Mononuclear cell (primary cell): ENCODE results near the gene SUSD3. TPM values are rescaled to one million over a fixed set of nuclear protein-coding genes. Genes with fewer than 3 reads are reported as not detected.

ENCODE experiments used
- H3K27me3 ChIP-seq: 2 replicates; pipeline ENCODE4 v1.6.0; 2011; ENCODE audit warnings: low read length, control low read depth; ENCODE audit not compliant: insufficient read depth
- H3K4me1 ChIP-seq: 2 replicates; pipeline ENCODE4 v1.5.1; 2011; ENCODE audit warnings: mild to moderate bottlenecking, low read length, control low read depth; ENCODE audit not compliant: insufficient read depth
- H3K4me3 ChIP-seq: 2 replicates; pipeline ENCODE4 v1.5.1; 2011; ENCODE audit warnings: mild to moderate bottlenecking, low read length, moderate library complexity
- H3K9me3 ChIP-seq: 2 replicates; pipeline ENCODE4 v1.5.1; 2011; ENCODE audit warnings: low read depth, mild to moderate bottlenecking, control low read depth, low read length
- total RNA-seq: library from RNA; depleted of rRNA; stranded (reverse); fragments of >200 nt; gene quantifications from one replicate; pipeline ENCODE4 v1.2.3, GENCODE V29; 2012

The SUSD3 gene
- total RNA-seq, 1 donor: 11.0 TPM

DNA sequence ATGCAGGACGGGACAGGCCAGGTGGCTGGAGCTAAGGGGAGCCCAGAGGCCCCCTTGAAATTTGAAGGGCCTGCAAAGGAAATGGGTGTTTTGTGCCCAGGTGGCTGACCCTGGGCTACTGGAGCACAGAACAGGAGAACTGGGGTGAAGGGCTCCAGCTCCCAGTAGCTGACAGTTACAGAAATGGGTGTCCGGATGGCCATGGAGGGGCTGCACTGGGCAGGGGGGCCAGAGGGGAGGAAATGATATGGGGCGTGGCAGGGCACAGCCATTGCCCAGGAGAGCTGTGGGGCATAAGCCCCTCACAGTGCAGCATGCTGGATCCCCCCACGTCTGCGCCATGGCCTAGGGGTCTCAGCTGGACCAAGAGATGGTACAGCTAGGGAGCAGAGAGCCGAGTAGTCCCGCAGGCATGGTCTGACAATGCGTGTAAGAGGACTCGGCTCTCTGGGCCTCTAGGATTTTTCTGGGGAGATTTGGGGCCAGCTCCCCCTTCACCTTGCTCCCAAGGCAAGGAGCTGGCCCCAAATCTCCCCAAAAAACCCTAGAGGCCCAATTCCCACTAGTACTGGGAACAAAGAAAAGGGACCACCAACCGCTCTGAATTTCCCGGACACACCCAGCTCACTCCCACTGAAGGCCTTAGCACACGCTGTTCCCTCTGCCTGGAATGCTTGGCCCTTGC, 29.6 kb downstream of the SUSD3 start:
- no peak overlapping the region for H3K4me3 ChIP-seq
- H3K4me1 ChIP-seq: peaks cover 23% of the 10 kb centered on the region
- H3K27me3 ChIP-seq: no peaks in the 10 kb centered on the region
- no peaks in the 10 kb centered on the region for H3K9me3 ChIP-seq

DNA sequence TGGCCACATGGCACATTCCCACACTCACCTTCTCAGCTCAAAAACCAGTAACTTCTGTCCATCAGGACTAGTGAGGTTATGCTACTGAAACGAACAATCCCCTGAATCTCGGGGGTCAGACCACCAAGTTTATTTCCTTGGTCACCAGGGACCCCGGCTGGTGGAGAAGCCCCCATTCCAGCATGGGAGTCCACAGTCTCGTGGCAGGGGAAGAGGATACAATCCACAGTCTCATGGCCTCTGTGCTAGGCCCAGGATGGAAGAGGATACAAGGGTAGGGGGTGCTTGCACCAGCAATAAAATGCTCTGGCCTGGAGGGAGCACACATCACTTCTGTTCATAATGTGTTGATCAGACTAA, 30.1 kb downstream of the SUSD3 start:
- no peaks in the 10 kb centered on the region for H3K9me3 ChIP-seq
- peaks cover 23% of the 10 kb centered on the region for H3K4me1 ChIP-seq
- no peaks in the 10 kb centered on the region for H3K27me3 ChIP-seq
- H3K4me3 ChIP-seq: no peak overlapping the region

DNA sequence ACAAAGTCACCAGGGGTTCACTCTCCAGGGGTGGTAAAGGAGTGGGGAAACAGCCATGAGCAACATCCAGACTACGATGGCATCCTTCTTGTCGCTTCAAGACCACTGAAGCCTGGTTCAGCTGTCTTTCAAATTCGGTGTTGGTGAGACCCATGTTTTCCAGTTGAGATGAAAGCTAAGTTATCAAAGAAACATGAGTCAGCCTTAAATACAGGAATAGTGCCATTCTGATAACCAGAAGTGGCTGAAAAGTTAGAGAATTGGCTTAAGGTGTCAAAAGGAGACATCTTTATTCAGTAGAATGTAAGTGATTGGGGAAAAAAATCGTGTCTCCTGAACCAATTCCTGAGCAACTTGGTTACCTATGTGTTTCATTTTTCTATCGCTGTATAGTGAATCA, 30.5 kb downstream of the SUSD3 start:
- no peaks in the 10 kb centered on the region for H3K9me3 ChIP-seq
- peaks cover 23% of the 10 kb centered on the region for H3K4me1 ChIP-seq
- no peaks in the 10 kb centered on the region for H3K27me3 ChIP-seq
- H3K4me3 ChIP-seq: no peak overlapping the region

DNA sequence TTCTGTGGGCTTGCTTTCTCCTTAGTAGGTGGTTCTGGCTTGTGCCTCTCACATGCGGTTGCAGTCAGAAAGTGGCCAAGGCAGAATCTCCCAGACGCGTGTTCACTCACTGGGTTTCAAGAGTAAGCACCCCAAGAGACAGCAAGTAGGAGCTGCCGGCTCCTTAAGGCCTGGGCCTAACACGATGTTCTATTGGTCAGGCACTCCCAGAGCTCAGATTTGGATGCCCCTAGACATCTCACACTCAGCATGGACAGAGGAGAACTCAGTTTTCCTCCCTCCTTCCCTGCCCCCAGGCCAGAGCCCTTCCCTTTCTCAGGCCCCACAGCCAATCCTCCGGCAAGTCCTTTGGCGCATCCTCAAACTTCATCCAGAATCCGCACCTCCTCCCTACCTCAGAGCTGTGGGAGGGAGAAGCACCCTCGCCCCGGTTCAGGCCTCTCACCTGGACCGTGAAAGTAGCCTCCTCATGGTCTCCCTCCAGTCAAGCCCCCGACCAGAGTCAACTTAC, 31.0 kb downstream of the SUSD3 start:
- Histone ChIP-seq H3K27me3 (no peaks in the 10 kb centered on the region), H3K9me3 (no peaks in the 10 kb centered on the region), H3K4me1 (peaks cover 25% of the 10 kb centered on the region), H3K4me3 (no peak overlapping the region)

DNA sequence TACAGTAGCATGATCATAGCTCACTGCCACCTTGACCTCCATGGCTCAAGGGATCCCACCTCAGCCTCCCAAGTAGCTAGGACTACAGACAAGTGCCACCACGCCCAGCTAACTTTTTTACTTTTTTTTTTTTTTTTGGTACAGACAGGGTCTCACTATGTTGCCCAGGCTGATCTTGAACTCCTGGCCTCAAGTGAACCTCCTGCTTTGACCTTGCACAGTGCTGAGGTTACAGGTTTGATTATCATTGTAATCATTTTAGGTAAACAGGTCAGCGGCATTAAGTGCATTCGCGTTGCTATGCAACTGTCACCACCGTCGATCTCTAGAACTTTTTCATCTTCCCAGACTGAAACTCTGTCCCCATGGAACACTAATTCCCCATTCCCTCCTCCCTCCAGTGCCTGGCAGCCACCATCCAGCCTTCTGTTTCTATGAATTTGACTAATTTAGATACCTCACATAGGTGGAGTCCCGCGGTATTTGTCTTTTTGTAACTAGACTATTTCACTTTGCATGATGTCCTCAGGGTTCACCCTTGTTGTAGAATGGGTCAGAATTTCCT, 31.7 kb downstream of the SUSD3 start:
- H3K4me1 ChIP-seq: peaks cover 32% of the 10 kb centered on the region
- H3K27me3 ChIP-seq: no peaks in the 10 kb centered on the region
- H3K9me3 ChIP-seq: no peaks in the 10 kb centered on the region
- no peak overlapping the region for H3K4me3 ChIP-seq

DNA sequence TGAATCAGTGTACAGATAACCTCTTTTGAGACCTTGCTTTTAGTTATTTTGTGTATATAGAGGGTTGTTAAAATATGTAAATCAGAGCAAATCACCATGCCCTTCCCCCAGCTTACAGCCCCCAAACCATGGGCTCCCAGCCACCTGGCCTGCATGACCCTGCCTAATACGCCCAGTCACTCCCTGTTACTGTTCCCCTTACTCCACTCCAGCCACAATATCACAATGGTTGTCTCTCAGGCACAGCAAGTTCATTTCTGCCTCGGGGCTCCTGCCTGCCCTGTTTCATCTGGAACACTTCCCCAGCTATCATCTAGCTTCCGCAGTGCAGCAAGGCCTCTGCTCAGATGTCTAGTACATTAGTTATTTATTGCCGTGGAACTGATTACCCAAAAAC, 32.6 kb downstream of the SUSD3 start:
- Histone ChIP-seq H3K27me3 (no peaks in the 10 kb centered on the region), H3K4me1 (peaks cover 33% of the 10 kb centered on the region), H3K4me3 (no peak overlapping the region), H3K9me3 (no peaks in the 10 kb centered on the region)

DNA sequence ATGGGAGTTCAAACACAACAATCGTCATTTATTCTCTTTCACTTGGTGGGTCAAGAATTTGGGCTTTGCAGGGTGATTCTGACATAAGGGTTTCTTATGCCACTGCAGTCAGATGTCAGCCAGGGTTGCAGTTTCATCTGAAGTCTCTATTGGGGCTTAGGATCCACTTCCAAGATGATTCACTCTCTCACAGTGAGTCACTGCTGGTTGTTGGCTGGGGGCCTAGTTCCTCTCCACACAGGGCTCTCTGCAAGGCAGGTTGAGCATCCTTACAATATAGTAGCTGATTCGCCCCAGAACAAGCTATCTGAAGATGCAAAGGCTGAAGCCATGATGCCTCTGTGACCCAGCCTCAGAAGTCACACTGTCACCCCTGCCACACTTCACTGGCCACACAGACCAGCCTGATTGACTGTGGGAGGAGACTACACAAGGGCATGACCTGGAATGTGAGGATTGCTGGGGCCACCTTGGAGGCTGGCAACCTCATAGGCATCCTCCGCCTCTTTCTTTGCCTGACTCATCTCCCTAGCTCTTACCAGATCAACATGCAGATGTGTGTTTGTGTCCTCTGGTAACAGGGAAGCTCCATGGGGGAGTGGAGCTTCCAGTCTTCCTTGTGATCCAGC, 33.1 kb downstream of the SUSD3 start:
- no peak overlapping the region for H3K4me3 ChIP-seq
- peaks cover 35% of the 10 kb centered on the region for H3K4me1 ChIP-seq
- no peaks in the 10 kb centered on the region for H3K9me3 ChIP-seq
- no peaks in the 10 kb centered on the region for H3K27me3 ChIP-seq

DNA sequence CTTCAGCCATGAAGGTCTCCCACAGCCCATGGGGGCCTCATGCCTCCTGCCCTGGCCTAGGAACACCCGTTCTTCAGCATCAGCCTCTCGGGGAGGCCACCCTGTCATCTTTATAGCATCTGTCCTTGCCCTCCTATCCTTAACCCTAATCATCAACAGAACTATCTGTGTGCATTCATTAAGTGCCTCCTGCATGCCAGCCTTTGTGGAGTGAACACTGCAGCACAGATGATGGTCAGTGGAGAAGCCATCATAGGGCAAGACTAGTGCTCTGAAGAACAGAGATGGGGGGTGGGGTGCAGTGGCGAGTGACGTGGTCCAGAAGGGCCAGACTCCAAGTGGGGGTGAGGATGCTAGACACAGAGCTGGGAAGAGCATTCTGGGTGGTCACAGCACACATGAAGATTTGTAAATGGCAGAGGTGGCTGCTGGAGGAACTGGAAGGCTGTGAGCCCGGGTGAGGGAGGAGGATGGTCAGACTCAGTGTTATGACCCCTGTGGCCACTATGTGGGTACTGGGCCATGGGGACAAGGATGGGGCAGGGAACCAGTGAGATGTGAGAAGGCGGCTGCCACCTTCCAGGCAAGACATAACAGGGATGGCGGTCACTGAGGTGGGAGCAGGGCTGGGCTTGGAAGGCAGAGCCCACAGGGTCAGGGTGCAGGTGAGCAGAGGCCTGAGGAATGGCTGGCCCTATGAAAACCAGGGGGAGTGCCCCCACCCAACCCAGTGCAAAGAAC, 33.9 kb downstream of the SUSD3 start:
- no peaks in the 10 kb centered on the region for H3K9me3 ChIP-seq
- H3K4me1 ChIP-seq: peaks cover 43% of the 10 kb centered on the region
- H3K27me3 ChIP-seq: no peaks in the 10 kb centered on the region
- H3K4me3 ChIP-seq: no peak overlapping the region

DNA sequence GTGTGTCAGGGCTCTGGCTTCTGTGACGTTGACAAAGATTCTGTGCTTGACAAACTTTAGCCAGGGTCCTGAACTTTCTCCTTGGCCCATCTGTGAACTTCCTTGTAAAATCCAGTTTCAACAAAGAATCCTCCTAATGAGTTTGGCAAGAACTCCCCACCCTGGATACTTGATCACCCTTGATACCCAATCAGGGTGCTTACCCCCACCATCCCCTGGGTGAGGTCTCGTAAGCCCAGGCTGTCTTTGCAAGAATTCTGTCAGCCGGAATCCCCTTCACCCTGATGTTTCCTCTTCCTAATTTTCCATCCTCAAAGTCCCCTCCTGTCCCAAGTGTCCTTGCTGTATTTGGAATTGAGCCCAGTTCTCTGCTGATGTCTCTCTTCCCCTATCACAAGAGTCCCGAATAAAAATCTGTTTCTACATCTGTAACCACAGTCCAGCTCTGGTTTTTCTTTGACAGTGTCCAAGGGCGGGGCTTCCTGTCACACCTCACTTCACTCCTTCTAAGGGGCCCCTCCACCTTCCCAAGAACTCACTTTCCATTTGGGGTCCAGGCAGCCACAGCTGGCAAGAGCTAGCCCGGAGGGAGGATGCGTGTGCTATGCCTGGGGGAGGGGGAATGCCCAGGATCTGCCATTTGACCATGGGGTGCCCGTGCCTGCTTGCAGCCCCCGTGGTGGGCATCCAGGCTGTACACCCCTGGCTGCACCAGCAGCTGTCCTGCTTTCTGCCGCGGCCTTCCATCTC, 34.8 kb downstream of the SUSD3 start:
- Histone ChIP-seq H3K27me3 (no peaks in the 10 kb centered on the region), H3K4me1 (peaks cover 52% of the 10 kb centered on the region), H3K9me3 (no peaks in the 10 kb centered on the region), H3K4me3 (no peak overlapping the region)

DNA sequence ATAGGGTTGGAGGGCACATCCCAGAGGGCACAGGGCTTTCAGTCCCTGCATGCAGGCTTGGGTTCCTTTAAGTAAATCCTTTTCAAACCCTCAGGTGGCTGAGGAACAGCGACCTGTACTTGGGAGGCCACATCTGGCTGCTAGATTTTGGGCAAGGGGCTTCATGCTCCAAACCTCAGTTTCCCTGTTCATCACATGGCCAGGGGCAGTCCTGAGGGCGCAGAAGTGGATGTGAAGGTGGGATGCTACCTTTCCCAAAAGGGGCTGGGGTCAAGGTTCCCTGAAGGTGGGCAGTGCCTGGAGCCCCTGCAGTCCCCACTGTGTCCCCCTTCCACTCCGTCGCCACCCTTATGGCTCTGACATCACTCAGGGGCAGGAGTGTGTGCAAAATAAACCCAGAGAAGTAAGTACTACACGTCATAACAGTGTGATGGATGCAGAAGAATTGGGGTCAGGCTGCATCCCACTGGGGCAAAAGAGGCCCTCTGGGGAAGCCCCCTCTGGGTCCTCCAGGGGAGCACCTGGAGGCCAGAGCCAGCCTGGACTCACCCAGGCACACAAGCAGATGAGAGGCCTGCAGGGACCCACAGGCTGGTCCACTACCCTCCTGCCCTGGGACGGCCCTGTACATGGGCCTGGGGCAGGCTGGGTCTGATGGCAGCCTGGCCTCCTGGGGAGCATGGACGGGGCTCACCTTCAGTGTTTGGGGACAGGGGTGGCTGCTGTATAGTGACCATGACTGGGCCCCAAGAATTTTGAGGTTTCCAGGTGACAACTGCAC, 35.6 kb downstream of the SUSD3 start:
- Histone ChIP-seq H3K27me3 (no peaks in the 10 kb centered on the region), H3K9me3 (no peaks in the 10 kb centered on the region), H3K4me1 (peaks cover 60% of the 10 kb centered on the region), H3K4me3 (no peak overlapping the region)

DNA sequence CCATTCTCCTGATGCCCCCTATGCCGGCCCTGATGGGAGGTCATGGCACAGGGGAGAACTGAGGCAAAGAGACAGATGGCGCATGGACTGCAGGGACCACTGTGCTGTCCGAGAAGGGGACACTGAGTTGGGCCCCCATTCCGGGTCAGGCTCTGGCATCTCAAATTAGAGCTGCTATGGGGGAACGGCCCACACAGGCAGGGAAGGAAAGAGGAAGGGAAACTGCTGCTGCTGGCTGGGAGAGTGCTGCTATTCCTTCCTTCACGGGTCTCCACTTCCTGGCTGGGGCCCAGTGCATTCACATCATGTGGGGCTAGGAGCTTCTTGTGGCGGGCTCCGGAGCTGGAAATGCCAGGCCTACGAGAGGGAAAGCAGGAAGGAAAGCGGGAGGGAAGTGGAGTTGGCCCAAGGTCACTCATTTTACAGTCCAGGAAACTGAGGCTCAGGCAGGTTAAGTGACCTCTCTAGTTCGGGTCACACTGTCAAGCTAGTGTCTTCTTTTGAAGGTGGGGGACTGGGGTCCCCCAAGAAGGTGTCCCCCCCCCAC, 36.2 kb downstream of the SUSD3 start:
- peak overlapping the region; percentile 46 for H3K4me3 ChIP-seq
- no peaks in the 10 kb centered on the region for H3K27me3 ChIP-seq
- H3K4me1 ChIP-seq: peaks cover 67% of the 10 kb centered on the region
- H3K9me3 ChIP-seq: no peaks in the 10 kb centered on the region

DNA sequence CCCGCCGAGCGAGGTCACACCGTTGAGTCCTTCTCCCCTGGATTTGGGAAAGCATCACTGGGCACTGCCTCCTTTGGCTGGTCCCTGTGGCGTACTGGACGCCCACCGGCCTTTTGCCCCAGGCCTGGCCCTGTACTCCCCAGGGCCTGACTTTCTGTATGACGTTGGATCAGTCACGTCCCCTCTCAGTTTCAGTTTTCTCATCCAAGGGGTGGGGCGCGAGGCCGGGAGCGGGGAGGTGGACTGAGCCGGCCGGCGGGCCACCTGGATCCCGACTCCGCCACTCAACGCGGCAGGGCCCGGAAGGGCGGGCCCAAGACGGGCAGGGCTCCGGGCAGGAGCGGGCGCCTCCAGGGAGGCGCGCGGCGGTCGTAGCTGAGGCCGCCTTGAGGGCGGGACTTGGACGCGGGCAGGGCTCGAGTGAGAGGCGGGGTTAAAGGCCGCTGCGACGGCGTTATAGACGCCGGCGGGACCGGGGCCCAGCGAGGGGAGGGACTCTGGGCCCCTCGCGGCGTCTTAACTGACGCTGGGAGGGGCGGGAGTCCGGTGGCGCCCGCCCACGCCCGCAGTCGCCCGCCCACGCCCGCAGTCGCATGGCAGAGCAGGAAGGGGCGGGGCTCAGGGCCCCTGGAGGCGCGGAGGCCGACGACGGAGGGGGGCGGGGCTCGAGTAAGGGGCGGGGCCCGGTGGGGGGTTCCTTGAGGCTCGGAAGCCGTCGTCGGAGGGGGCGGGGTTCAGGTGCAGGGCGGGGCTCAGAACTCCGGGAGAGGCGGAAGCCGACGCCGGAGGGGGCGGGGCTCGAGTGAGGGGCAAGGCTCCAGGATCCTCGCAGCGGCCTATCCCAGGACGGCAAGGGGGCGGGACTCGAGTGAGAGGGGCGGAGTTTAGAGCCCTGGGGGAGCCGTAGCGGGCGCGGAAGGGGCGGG, 37.0 kb downstream of the SUSD3 start:
- Histone ChIP-seq H3K9me3 (no peaks in the 10 kb centered on the region), H3K4me1 (peaks cover 74% of the 10 kb centered on the region), H3K27me3 (no peaks in the 10 kb centered on the region), H3K4me3 (peak overlapping the region; percentile 46)

DNA sequence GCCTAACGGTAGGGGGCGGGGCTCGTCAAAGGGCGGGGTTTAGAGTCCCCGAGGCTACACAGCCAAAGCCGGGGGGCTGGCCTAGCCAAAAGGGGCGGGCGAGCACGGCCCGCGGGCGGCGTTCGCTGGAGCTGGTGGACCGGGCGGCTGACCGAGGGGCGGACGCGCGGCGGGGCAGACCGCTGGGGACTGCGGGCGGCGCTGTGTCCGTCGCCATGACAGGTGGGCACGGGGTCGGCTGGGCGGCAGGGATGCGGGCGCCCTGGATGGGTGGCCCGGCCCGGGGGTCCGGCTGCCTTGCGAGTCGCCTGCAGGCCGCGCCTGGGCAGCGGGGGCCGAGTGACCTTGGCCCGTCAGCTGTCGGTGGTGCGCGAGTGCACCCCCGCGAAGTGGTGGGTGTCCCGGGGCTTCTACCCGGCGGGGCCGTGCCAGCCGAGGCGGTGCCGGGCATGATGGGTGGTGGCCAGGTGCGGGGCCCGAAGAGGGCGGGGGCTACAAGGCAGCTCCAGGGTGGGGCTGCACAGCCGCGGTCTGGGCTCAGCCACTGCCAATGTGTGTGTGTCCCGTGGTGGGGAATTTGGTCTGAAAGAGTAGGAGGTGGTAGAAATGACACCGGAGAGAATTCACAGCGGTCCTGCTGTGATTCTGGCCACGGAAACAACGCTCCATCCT, 37.8 kb downstream of the SUSD3 start, which contains the start of gene CARD19:
Gene CARD19 (plus strand): TSS at position 87 of the 672 bp plus-strand sequence. CDS start 129 bp downstream, at position 216.
- Histone ChIP-seq H3K27me3 (no peaks in the 10 kb centered on the region), H3K4me1 (peaks cover 79% of the 10 kb centered on the region), H3K4me3 (peak within 1 kb of the TSS; percentile 71), H3K9me3 (no peaks in the 10 kb centered on the region)
